MCF 10A (cell line): ENCODE results near the gene ADPRS. TPM values are rescaled to one million over a fixed set of nuclear protein-coding genes. Genes with fewer than 3 reads are reported as not detected.

Experiments
- BruUV-seq: library from RNA; stranded (reverse); fragments of 400-500 nt; replicated peaks from 2 replicates; lab custom pipeline; 2021; lab: Mats Ljungman, UMichigan
- CTCF ChIA-PET: fragments of 300-600 bp; sonication (Branson Sonifier 250); formaldehyde crosslinking; extraction: SDS; loops from one replicate; lab custom pipeline; 2021; ENCODE audit warnings: antibody characterized with exemption, inconsistent platforms; lab: Yijun Ruan, JAX
- POLR2A ChIA-PET: fragments of 300-600, 350-650 bp; sonication (Branson Sonifier 250); formaldehyde crosslinking; extraction: SDS; loops from one replicate; lab custom pipeline; 2020; ENCODE audit warnings: antibody characterized with exemption, inconsistent platforms; lab: Yijun Ruan, JAX
- DNase-seq: peaks from one replicate; pipeline ENCODE4 v3.0.0-alpha.2; 2018; ENCODE audit not compliant: unreplicated experiment
- H3K27ac Mint-ChIP-seq: one replicate; pipeline ENCODE4 v1.8.0; 2022; ENCODE audit warnings: mild to moderate bottlenecking, low read depth, mixed read lengths; ENCODE audit not compliant: unreplicated experiment
- H3K27me3 Mint-ChIP-seq: one replicate; pipeline ENCODE4 v1.8.0; 2022; ENCODE audit warnings: mixed read lengths; ENCODE audit not compliant: insufficient read depth, unreplicated experiment
- H3K36me3 Mint-ChIP-seq: one replicate; pipeline ENCODE4 v1.8.0; 2022; ENCODE audit warnings: mild to moderate bottlenecking, moderate library complexity, mixed read lengths; ENCODE audit not compliant: insufficient read depth, unreplicated experiment
- H3K4me1 Mint-ChIP-seq: one replicate; pipeline ENCODE4 v1.8.0; 2022; ENCODE audit warnings: mixed read lengths; ENCODE audit not compliant: insufficient read depth, unreplicated experiment
- H3K4me3 Mint-ChIP-seq: one replicate; pipeline ENCODE4 v1.8.0; 2022; ENCODE audit warnings: mild to moderate bottlenecking, moderate library complexity, mixed read lengths; ENCODE audit not compliant: unreplicated experiment
- H3K9me3 Mint-ChIP-seq: one replicate; pipeline ENCODE4 v1.8.0; 2022; ENCODE audit warnings: mixed read lengths; ENCODE audit not compliant: unreplicated experiment
- CTCF ChIP-seq: fragments of 200-600 bp; IDR thresholded peaks from one replicate; pipeline ENCODE4 v1.8.0; 2022; ENCODE audit warnings: antibody characterized with exemption, mild to moderate bottlenecking; ENCODE audit not compliant: unreplicated experiment
- intact Hi-C: fragments of 100-400 bp; cut with micrococcal nuclease; formaldehyde crosslinking; loops from 2 replicates; pipeline ENCODE4 v1.14.1; 2022
- total RNA-seq: library from RNA; stranded (reverse); gene quantifications from 2 replicates; pipeline ENCODE4 v1.2.3, GENCODE V29; 2022

Gene ADPRS
- total RNA-seq, 1 experiment from 2014 or later, result 26.4 TPM

- no peaks in the 10 kb centered on the region for H3K36me3 Mint-ChIP-seq
- CTCF ChIA-PET, result interaction anchor here (0.6 to 2.0 kb wide), 4 partner anchors 9 to 136 kb away, joined by 3 to 5 read pairs (median 4); no protein-coding TSS in a partner anchor
- POLR2A ChIA-PET, result no interaction called here
- DNase-seq, result no peak
- no peaks in the 10 kb centered on the region for H3K9me3 Mint-ChIP-seq
- H3K4me1 Mint-ChIP-seq, result no peaks in the 10 kb centered on the region
- no peak for TF ChIP-seq CTCF
- H3K4me3 Mint-ChIP-seq, result no peak overlapping the region
- no TSS peak for BruUV-seq
- intact Hi-C loops, result no loop called here
- H3K27me3 Mint-ChIP-seq, result no peaks in the 10 kb centered on the region
- no peak overlapping the region for H3K27ac Mint-ChIP-seq
Observed at GRCh38 chr1:36115931-36116330, 27.2 kb downstream of the ADPRS start.

GRCh38 chr1:36116901-36117300 lies 28.2 kb downstream of the ADPRS start:
- BruUV-seq, result no TSS peak
- Mint-ChIP-seq H3K4me3 (no peak overlapping the region), H3K36me3 (no peaks in the 10 kb centered on the region), H3K9me3 (no peaks in the 10 kb centered on the region), H3K4me1 (no peaks in the 10 kb centered on the region), H3K27ac (no peak overlapping the region), H3K27me3 (no peaks in the 10 kb centered on the region)
- ChIA-PET POLR2A (no interaction called here), CTCF (interaction anchor here (0.8 to 1.3 kb wide), 3 partner anchors 18 to 101 kb away, joined by 3 to 4 read pairs (median 3); no protein-coding TSS in a partner anchor)
- no peak for DNase-seq
- no peak for TF ChIP-seq CTCF
- intact Hi-C loops, result no loop called here

GRCh38 chr1:36118447-36119204 lies 29.9 kb downstream of the ADPRS start:
- Mint-ChIP-seq H3K36me3 (no peaks in the 10 kb centered on the region), H3K27ac (no peak overlapping the region), H3K9me3 (no peaks in the 10 kb centered on the region), H3K27me3 (peaks cover 8% of the 10 kb centered on the region), H3K4me1 (no peaks in the 10 kb centered on the region), H3K4me3 (no peak overlapping the region)
- DNase-seq, result no peak
- TF ChIP-seq CTCF, result no peak
- ChIA-PET CTCF (interaction anchor here (0.7 to 1.7 kb wide), 4 partner anchors 9 to 31 kb away, joined by 3 to 5 read pairs (median 4); no protein-coding TSS in a partner anchor), POLR2A (interaction anchor here (0.6 to 1.3 kb wide), 5 partner anchors 12 to 78 kb away, joined by 3 to 4 read pairs (median 3); partner anchors contain the start of gene TRAPPC3)
- intact Hi-C loops, result no loop called here
- no TSS peak for BruUV-seq

GRCh38 chr1:36119456-36119855 lies 30.8 kb downstream of the ADPRS start:
- no peak for DNase-seq
- CTCF ChIA-PET, result interaction anchor here (0.9 to 1.7 kb wide), 3 partner anchors 12 to 29 kb away, joined by 3 to 4 read pairs (median 3); no protein-coding TSS in a partner anchor
- intact Hi-C loops, result no loop called here
- Mint-ChIP-seq H3K27me3 (peaks cover 16% of the 10 kb centered on the region), H3K9me3 (no peaks in the 10 kb centered on the region), H3K36me3 (no peaks in the 10 kb centered on the region), H3K27ac (no peak overlapping the region), H3K4me3 (no peak overlapping the region), H3K4me1 (no peaks in the 10 kb centered on the region)
- TF ChIP-seq CTCF, result no peak
- POLR2A ChIA-PET, result interaction anchor here (0.6 to 1.1 kb wide), 2 partner anchors 30 to 78 kb away, joined by 3 read pairs; partner anchors contain the start of gene TRAPPC3
- BruUV-seq, result no TSS peak
